BLaER1 (cell line): ENCODE data around the gene OR5L2.
"Not testable (repeated sequence)": the region's sequence is repeated elsewhere in the genome, so short reads cannot be mapped to it uniquely, and the experiment has no call there.

Experiments
- H3K27ac ChIP-seq: shearing (Covaris generic); formaldehyde crosslinking; 2 replicates; pipeline ENCODE4 v1.8.1; 2022
- H3K27me3 ChIP-seq: shearing (Covaris generic); formaldehyde crosslinking; 2 replicates; pipeline ENCODE4 v1.8.1; 2022
- H3K36me3 ChIP-seq: shearing (Covaris generic); formaldehyde crosslinking; 2 replicates; pipeline ENCODE4 v1.8.1; 2022
- H3K4me1 ChIP-seq: shearing (Covaris generic); formaldehyde crosslinking; 2 replicates; pipeline ENCODE4 v1.8.1; 2022
- H3K4me2 ChIP-seq: shearing (Covaris generic); formaldehyde crosslinking; 2 replicates; pipeline ENCODE4 v1.8.1; 2022
- H3K4me3 ChIP-seq: shearing (Covaris generic); formaldehyde crosslinking; 2 replicates; pipeline ENCODE4 v1.8.1; 2022
- H3K9ac ChIP-seq: shearing (Covaris generic); formaldehyde crosslinking; 2 replicates; pipeline ENCODE4 v1.8.1; 2022
- H3K9me3 ChIP-seq: shearing (Covaris generic); formaldehyde crosslinking; 2 replicates; pipeline ENCODE4 v1.8.1; 2022
- H4K20me1 ChIP-seq: shearing (Covaris generic); formaldehyde crosslinking; 2 replicates; pipeline ENCODE4 v1.8.1; 2022
- Cebpa-rat ChIP-seq: shearing (Covaris generic); IDR thresholded peaks from 2 replicates; pipeline ENCODE4 v1.8.1; 2022

Gene OR5L2

DNA sequence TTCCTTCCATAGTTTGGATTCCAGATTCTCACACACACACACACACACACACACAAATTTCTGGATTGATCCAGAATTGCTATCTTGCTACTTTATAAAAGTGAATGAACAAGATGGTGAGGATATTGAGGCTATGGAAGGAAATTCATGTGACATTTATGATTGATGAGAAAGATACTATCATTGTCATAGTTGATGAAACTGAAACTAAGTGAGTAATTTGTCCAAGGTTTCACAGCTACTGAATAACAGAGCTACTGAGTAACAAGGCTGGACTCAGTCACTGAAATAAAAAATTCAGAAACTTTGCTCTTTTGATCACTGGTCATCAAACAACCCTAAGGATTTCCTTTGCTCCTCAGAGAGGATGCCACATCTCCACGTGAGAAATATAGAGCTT lies 27.7 kb downstream of the OR5L2 start:
- H3K27ac ChIP-seq = no peak overlapping the region
- H3K27me3 ChIP-seq = no peaks in the 10 kb centered on the region
- no peak overlapping the region for H3K9ac ChIP-seq
- H3K36me3 ChIP-seq = no peaks in the 10 kb centered on the region
- no peak overlapping the region for H3K4me3 ChIP-seq
- no peak for TF ChIP-seq Cebpa-rat
- H4K20me1 ChIP-seq = no peaks in the 10 kb centered on the region
- no peak overlapping the region for H3K4me2 ChIP-seq
- 0 out of 2 replicates have a peak, but pooled peaks cover 4% of the 10 kb centered on the region for H3K4me1 ChIP-seq
- no peaks in the 10 kb centered on the region for H3K9me3 ChIP-seq

DNA sequence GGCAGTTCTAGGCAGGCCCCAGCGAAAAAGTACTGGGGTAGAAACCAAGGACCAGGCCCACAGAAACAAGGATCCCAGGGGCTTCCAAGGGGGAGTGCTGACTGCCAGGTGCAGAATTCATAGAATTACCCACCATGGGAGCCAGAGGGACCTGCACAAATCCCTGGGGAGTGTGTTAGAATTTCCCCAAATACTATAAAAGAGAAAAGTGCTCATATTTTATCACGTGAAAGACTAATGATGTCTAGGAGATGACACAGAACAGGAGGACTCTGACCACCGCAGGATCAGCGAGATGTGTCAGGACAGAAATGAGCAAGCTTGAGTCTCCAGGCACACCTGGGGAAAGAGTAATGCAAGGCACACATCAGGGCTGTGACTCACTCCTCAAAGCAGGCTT lies 40.3 kb downstream of the OR5L2 start:
- not testable (repeated sequence) for H3K9ac ChIP-seq, H3K27me3 ChIP-seq, H3K4me3 ChIP-seq, H3K27ac ChIP-seq, H3K36me3 ChIP-seq, H3K9me3 ChIP-seq, H3K4me2 ChIP-seq, H3K4me1 ChIP-seq, H4K20me1 ChIP-seq

GRCh38 chr11:55872731-55873130 lies 45.7 kb downstream of the OR5L2 start:
- not testable (repeated sequence) for H3K27ac ChIP-seq, H3K4me1 ChIP-seq, H3K4me2 ChIP-seq, H3K36me3 ChIP-seq, H3K9ac ChIP-seq, H4K20me1 ChIP-seq, H3K4me3 ChIP-seq, H3K27me3 ChIP-seq
- peaks cover 21% of the 10 kb centered on the region for H3K9me3 ChIP-seq

DNA sequence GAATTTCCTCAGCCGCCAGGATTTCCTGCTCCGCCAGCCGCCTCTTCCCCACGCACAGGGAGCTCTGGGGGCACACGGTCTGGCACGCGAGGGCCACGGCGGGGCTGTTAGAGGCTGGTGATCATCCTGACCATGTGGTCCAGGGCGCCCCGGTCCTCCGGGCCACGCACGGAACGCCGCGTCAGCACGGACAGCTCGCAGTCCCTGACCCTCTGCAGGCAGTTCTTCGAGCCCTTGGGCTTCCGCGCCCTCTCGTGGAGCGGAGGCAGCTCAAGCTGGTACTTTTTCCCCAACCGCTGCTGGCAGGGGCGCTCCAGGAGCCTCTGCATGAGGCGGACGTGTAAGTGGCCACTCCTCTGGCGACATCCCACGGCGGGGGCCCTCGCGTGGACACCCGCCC lies 46.1 kb downstream of the OR5L2 start:
- not testable (repeated sequence) for H3K27ac ChIP-seq, H3K4me2 ChIP-seq, H3K27me3 ChIP-seq, H3K4me3 ChIP-seq, H4K20me1 ChIP-seq, H3K9ac ChIP-seq, H3K4me1 ChIP-seq, H3K36me3 ChIP-seq
- peaks cover 21% of the 10 kb centered on the region for H3K9me3 ChIP-seq
